Liver (tissue), 9 donors: Measurements from ENCODE around the gene OR8D1. TPM values are rescaled to one million over a fixed set of nuclear protein-coding genes. Genes with fewer than 3 reads are reported as not detected.

ENCODE experiments used
- DNase-seq: peaks from one replicate; pipeline ENCODE4 v3.0.0-alpha.2; 2017; ENCODE audit warnings: low spot score
- H3K27ac ChIP-seq, 2 donors: one replicate each; pipeline ENCODE4 v1.7.0; 2013; ENCODE audit warnings: inconsistent platforms in 2 of 2, low read length in 2 of 2, control low read depth in 1 of 2, low read depth in 1 of 2, mild to moderate bottlenecking in 1 of 2
- H3K27me3 ChIP-seq, 4 donors: one replicate each; pipeline versions ENCODE4 v1.6.1 to v1.7.0; 2013; ENCODE audit warnings: low read length in 3 of 4, inconsistent platforms in 1 of 4, mild to moderate bottlenecking in 1 of 4, moderate library complexity in 1 of 4; ENCODE audit not compliant: control insufficient read depth in 4 of 4, insufficient read depth in 4 of 4
- H3K36me3 ChIP-seq, 4 donors: one replicate each; pipeline versions ENCODE4 v1.6.1 to v1.7.0; 2013; ENCODE audit warnings: low read length in 3 of 4, mild to moderate bottlenecking in 3 of 4, low read depth in 1 of 4, moderate library complexity in 1 of 4; ENCODE audit not compliant: control insufficient read depth in 4 of 4, insufficient read depth in 3 of 4
- H3K4me1 ChIP-seq, 4 donors: one replicate each; pipeline versions ENCODE4 v1.6.1 to v1.7.0; 2013; ENCODE audit warnings: low read length in 3 of 4, mild to moderate bottlenecking in 3 of 4, moderate library complexity in 1 of 4; ENCODE audit not compliant: control insufficient read depth in 4 of 4, insufficient read depth in 4 of 4
- H3K4me3 ChIP-seq, 3 donors: one replicate each; pipeline versions ENCODE4 v1.6.1 to v1.7.0; 2013; ENCODE audit warnings: low read length in 3 of 3, control low read depth in 1 of 3, low read depth in 1 of 3, mild to moderate bottlenecking in 1 of 3
- H3K9ac ChIP-seq, 2 donors: one replicate each; pipeline ENCODE4 v1.7.0; 2013; ENCODE audit warnings: low read length in 2 of 2, mild to moderate bottlenecking in 2 of 2, moderate library complexity in 2 of 2, control low read depth in 1 of 2, low read depth in 1 of 2
- H3K9me3 ChIP-seq, 4 donors: one replicate each; pipeline versions ENCODE4 v1.6.1 to v1.7.0; 2013; ENCODE audit warnings: low read length in 3 of 4; ENCODE audit not compliant: control insufficient read depth in 4 of 4
- ATF3 ChIP-seq: IDR thresholded peaks from 2 replicates; pipeline ENCODE4 v1.6.1; 2016; ENCODE audit warnings: antibody characterized with exemption
- CTCF ChIP-seq: fragments of 150-350 bp; IDR thresholded peaks from 2 replicates; pipeline ENCODE4 v1.5.1; 2017; ENCODE audit warnings: improper control_type of control experiment, low read depth, low read length; ENCODE audit not compliant: missing input control
- EGR1 ChIP-seq, 2 donors: IDR thresholded peaks; 2 replicates each; pipeline ENCODE4 v1.6.1; 2016 to 2018; ENCODE audit warnings: antibody characterized with exemption in 2 of 2, low read depth in 2 of 2
- FOXA1 ChIP-seq: IDR thresholded peaks from 2 replicates; pipeline ENCODE4 v1.6.1; 2016; ENCODE audit warnings: antibody characterized with exemption
- FOXA2 ChIP-seq: IDR thresholded peaks from 2 replicates; pipeline ENCODE4 v1.6.1; 2016; ENCODE audit warnings: antibody characterized with exemption
- GABPA ChIP-seq, 2 donors: IDR thresholded peaks in 1 of 2; conservative IDR thresholded peaks in 1 of 2; 2 replicates each; pipeline ENCODE4 v1.6.1; 2016; ENCODE audit warnings: antibody characterized with exemption in 2 of 2, mild to moderate bottlenecking in 1 of 2, moderate library complexity in 1 of 2
- HNF4A ChIP-seq, 2 donors: conservative IDR thresholded peaks; 2 replicates each; pipeline ENCODE4 v1.6.1; 2016; ENCODE audit warnings: antibody characterized with exemption in 2 of 2, mild to moderate bottlenecking in 2 of 2
- HNF4G ChIP-seq: IDR thresholded peaks from 2 replicates; pipeline ENCODE4 v1.6.1; 2016; ENCODE audit warnings: antibody characterized with exemption
- JUND ChIP-seq, 2 donors: IDR thresholded peaks; 2 replicates each; pipeline ENCODE4 v1.6.1; 2016; ENCODE audit warnings: antibody characterized with exemption in 2 of 2
- MAX ChIP-seq: IDR thresholded peaks from 2 replicates; pipeline ENCODE4 v1.6.1; 2016; ENCODE audit warnings: antibody characterized with exemption
- NR2F2 ChIP-seq: IDR thresholded peaks from 2 replicates; pipeline ENCODE4 v1.6.1; 2016; ENCODE audit warnings: antibody characterized with exemption
- RAD21 ChIP-seq, 2 donors: IDR thresholded peaks; 2 replicates each; pipeline ENCODE4 v1.6.1; 2016; ENCODE audit warnings: antibody characterized with exemption in 2 of 2, mild to moderate bottlenecking in 2 of 2
- RXRA ChIP-seq, 2 donors: IDR thresholded peaks; 2 replicates each; pipeline ENCODE4 v1.6.1; 2017 to 2018; ENCODE audit warnings: antibody characterized with exemption in 2 of 2, mild to moderate bottlenecking in 1 of 2
- SP1 ChIP-seq: IDR thresholded peaks from 2 replicates; pipeline ENCODE4 v1.6.1; 2018; ENCODE audit warnings: antibody characterized with exemption, mild to moderate bottlenecking
- TAF1 ChIP-seq: conservative IDR thresholded peaks from 2 replicates; pipeline ENCODE4 v1.6.1; 2016; ENCODE audit warnings: antibody characterized with exemption, mild to moderate bottlenecking
- YY1 ChIP-seq: IDR thresholded peaks from 2 replicates; pipeline ENCODE4 v1.6.1; 2016; ENCODE audit warnings: antibody characterized with exemption, mild to moderate bottlenecking
- ZBTB33 ChIP-seq: IDR thresholded peaks from 2 replicates; pipeline ENCODE4 v1.6.1; 2016; ENCODE audit warnings: antibody characterized with exemption
- WGBS: extraction: QIAGEN DNeasy Blood & Tissue Kit; methylation state at CpG from one replicate; pipeline ENCODE4 v1.1.7; 2013; 5-methylcytosine and 5-hydroxymethylcytosine counted together
- polyA plus RNA-seq, 2 donors: library from polyadenylated mRNA; stranded (reverse) in 1 of 2; unstranded in 1 of 2; fragments of 200-250 nt in 1 of 2; fragments of >200 nt in 1 of 2; fragmentation: Nextera tagmentation in 1 of 2; extraction: Ambion mirVana in 1 of 2; gene quantifications; one replicate each; pipeline versions ENCODE4 v1.2.1 to v1.2.3, GENCODE V29; 2013 to 2015
- total RNA-seq, 2 donors: library from RNA; depleted of rRNA; stranded (reverse); fragments of >200 nt; gene quantifications; one replicate each; pipeline ENCODE4 v1.2.3, GENCODE V29; 2014
- TF ChIP-seq, protein P1 (sequence below): IDR thresholded peaks from 2 replicates; pipeline ENCODE4 v1.6.1; 2016; ENCODE audit warnings: antibody characterized with exemption, mild to moderate bottlenecking
- donor health status: healthy.
- donor health status: healthy.
- donor health status: healthy.
- donor health status: healthy.
- donor health status: healthy.

OR8D1 gene
- total and polyA plus RNA-seq, 4 donors = not detected

DNA sequence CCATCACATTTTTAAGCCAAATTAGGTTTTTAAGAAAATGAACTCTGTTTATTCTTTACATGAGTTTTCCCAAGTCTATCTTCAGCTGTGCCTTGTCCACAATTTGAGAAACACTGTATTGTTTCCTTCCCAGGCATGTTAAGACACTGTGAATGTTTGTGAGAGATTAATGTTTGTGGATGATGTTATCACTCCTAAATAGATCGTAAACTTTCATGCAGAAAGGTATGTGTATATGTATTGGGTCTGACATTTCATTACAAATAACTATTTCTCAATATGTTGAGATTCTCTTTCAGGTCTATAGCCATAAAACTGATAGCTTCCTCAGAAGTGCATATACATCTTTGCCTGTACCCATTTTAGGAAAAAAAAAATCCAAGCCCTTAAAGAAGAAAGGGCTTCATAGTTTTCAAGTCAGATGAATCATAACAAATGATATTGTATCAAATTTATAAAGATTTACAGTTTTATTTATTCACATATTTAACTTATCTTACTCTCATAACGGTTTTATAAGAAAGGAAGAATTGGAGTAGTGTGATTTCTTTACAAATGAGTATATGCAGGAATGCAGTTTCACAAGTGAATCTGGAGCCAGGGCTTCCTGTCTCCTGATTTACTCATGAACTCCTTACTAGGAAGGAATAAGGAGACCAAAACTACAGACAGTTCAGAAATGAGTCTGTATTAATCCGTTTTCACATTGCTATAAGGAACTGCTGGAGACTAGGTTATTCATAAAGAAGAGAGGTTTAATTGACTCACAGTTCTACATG, 11.2 kb downstream of the OR8D1 start:
- no peak overlapping the region for H3K4me3 ChIP-seq
- 58% methylated on average over 3 of the region's 3 CpGs for WGBS
- DNase-seq = no peak
- no peak overlapping the region for H3K9ac ChIP-seq
- TF ChIP-seq, protein P1, sequence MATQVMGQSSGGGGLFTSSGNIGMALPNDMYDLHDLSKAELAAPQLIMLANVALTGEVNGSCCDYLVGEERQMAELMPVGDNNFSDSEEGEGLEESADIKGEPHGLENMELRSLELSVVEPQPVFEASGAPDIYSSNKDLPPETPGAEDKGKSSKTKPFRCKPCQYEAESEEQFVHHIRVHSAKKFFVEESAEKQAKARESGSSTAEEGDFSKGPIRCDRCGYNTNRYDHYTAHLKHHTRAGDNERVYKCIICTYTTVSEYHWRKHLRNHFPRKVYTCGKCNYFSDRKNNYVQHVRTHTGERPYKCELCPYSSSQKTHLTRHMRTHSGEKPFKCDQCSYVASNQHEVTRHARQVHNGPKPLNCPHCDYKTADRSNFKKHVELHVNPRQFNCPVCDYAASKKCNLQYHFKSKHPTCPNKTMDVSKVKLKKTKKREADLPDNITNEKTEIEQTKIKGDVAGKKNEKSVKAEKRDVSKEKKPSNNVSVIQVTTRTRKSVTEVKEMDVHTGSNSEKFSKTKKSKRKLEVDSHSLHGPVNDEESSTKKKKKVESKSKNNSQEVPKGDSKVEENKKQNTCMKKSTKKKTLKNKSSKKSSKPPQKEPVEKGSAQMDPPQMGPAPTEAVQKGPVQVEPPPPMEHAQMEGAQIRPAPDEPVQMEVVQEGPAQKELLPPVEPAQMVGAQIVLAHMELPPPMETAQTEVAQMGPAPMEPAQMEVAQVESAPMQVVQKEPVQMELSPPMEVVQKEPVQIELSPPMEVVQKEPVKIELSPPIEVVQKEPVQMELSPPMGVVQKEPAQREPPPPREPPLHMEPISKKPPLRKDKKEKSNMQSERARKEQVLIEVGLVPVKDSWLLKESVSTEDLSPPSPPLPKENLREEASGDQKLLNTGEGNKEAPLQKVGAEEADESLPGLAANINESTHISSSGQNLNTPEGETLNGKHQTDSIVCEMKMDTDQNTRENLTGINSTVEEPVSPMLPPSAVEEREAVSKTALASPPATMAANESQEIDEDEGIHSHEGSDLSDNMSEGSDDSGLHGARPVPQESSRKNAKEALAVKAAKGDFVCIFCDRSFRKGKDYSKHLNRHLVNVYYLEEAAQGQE = no peak
- TF ChIP-seq HNF4G (no peak), RAD21 (IDR thresholded peaks at IDR 0.05) (no peak), RXRA (IDR thresholded peaks at IDR 0.05) (no peak), MAX (no peak), SP1 (no peak), HNF4A (conservative IDR thresholded peaks at IDR 0.05) (no peak), ZBTB33 (no peak), FOXA2 (no peak), ATF3 (no peak), YY1 (no peak), FOXA1 (no peak), NR2F2 (no peak), JUND (IDR thresholded peaks at IDR 0.05) (no peak), EGR1 (IDR thresholded peaks at IDR 0.05; ENCODE audit: low read depth in 2 of 2) (no peak), TAF1 (no peak), GABPA (IDR thresholded peaks at IDR 0.05 in 1 of 2, conservative IDR thresholded peaks at IDR 0.05 in 1 of 2) (no peak), CTCF (no peak)
- no peak overlapping the region for H3K27ac ChIP-seq
- H3K9me3 ChIP-seq = no peaks in the 10 kb centered on the region
- no peaks in the 10 kb centered on the region for H3K36me3 ChIP-seq
- peaks cover 0 to 10% (median 3%) of the 10 kb centered on the region in 4 donors for H3K4me1 ChIP-seq
- no peaks in the 10 kb centered on the region for H3K27me3 ChIP-seq
